Loucy (cell line): ENCODE data around the gene ATXN7L1.

Source experiments
- CTCF ChIP-seq: fragments of 200-600 bp; sonication (generic); conservative IDR thresholded peaks from 2 replicates; pipeline ENCODE4 v1.5.1; 2014; ENCODE audit warnings: mild to moderate bottlenecking, antibody characterized with exemption, low read length
- EZH2phosphoT487 ChIP-seq: fragments of 200-600 bp; IDR thresholded peaks from 2 replicates; pipeline ENCODE4 v1.6.1; 2018; ENCODE audit warnings: antibody characterized with exemption, mild to moderate bottlenecking, moderate library complexity, borderline replicate concordance

- TF ChIP-seq CTCF (no peak), EZH2phosphoT487 (no peak)
Measured at GRCh38 chr7:105803429-105803736, 73.0 kb downstream of the ATXN7L1 start.
